ENCODE measurements around the gene RPS6KB2. TPM values are rescaled to one million over a fixed set of nuclear protein-coding genes. Genes with fewer than 3 reads are reported as not detected.

The RPS6KB2 gene
- total and polyA plus RNA-seq, 10 of the 15 experiments (the other 5 are each of a cell fraction or from before 2014, with no cell fraction given): 0.39 to 101 (median 58.4) TPM

GRCh38 chr11:67457453-67457852 lies 29.2 kb downstream of the RPS6KB2 start (continued):
- TF ChIP-seq BHLHE40 (IDR thresholded peaks at IDR 0.05; ENCODE audit: borderline replicate concordance in 1 of 2, low read depth in 2 of 2, low read length in 1 of 2) (no peak), IRF3 (IDR thresholded peaks at IDR 0.05) (no peak), USF2 (IDR thresholded peaks at IDR 0.05; ENCODE audit: borderline replicate concordance, low read depth, low read length) (no peak), RBBP5 (conservative IDR thresholded peaks at IDR 0.05) (no peak), RFX5 (IDR thresholded peaks at IDR 0.05; ENCODE audit: low read depth, low read length) (no peak)
- TF ChIP-seq, protein P1, sequence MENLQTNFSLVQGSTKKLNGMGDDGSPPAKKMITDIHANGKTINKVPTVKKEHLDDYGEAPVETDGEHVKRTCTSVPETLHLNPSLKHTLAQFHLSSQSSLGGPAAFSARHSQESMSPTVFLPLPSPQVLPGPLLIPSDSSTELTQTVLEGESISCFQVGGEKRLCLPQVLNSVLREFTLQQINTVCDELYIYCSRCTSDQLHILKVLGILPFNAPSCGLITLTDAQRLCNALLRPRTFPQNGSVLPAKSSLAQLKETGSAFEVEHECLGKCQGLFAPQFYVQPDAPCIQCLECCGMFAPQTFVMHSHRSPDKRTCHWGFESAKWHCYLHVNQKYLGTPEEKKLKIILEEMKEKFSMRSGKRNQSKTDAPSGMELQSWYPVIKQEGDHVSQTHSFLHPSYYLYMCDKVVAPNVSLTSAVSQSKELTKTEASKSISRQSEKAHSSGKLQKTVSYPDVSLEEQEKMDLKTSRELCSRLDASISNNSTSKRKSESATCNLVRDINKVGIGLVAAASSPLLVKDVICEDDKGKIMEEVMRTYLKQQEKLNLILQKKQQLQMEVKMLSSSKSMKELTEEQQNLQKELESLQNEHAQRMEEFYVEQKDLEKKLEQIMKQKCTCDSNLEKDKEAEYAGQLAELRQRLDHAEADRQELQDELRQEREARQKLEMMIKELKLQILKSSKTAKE (IDR thresholded peaks at IDR 0.05; ENCODE audit: low read depth, poor library complexity, severe bottlenecking): no peak

- TF ChIP-seq HDAC2 (IDR thresholded peaks at IDR 0.05) (no peak), NR2C2 (IDR thresholded peaks at IDR 0.05; ENCODE audit: borderline replicate concordance, control insufficient read depth, insufficient read length, low read depth) (no peak), HDAC6 (IDR thresholded peaks at IDR 0.05; ENCODE audit: unreplicated experiment) (no peak), STAT1 (conservative IDR thresholded peaks at IDR 0.05) (no peak), E2F8 (IDR thresholded peaks at IDR 0.05; ENCODE audit: low read depth, partially characterized antibody) (no peak), NFIC (IDR thresholded peaks at IDR 0.05; ENCODE audit: low read depth, low read length) (no peak), RAD51 (IDR thresholded peaks at IDR 0.05) (no peak), JUND (IDR thresholded peaks at IDR 0.05; ENCODE audit: low read depth, low read length) (no peak)
- TF ChIP-seq, protein P2, sequence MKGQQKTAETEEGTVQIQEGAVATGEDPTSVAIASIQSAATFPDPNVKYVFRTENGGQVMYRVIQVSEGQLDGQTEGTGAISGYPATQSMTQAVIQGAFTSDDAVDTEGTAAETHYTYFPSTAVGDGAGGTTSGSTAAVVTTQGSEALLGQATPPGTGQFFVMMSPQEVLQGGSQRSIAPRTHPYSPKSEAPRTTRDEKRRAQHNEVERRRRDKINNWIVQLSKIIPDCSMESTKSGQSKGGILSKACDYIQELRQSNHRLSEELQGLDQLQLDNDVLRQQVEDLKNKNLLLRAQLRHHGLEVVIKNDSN (IDR thresholded peaks at IDR 0.05; ENCODE audit: borderline replicate concordance, extremely low read length, insufficient read depth, low read depth, low read length): no peak
- ChIA-PET RAD21 (ENCODE audit: unreplicated experiment) (interaction anchor here (3.3 kb wide), 1 partner anchor 57 kb away, joined by 13 read pairs; the partner anchor contains the start of gene PPP1CA), POLR2A (interaction anchor here (0.6 to 6.3 kb wide), 3 partner anchors 9 to 20 kb away, joined by 5 to 50 read pairs (median 20); partner anchors contain the start of genes PTPRCAP and TMEM134), CTCF (no interaction called here), SMC1A (ENCODE audit: uncharacterized antibody, unreplicated experiment) (interaction anchor here (2.2 to 4.0 kb wide), 3 partner anchors 10 to 20 kb away, joined by 7 to 27 read pairs (median 12); partner anchors contain the start of gene PTPRCAP)
- Histone ChIP-seq H4K20me1 (ENCODE audit: control insufficient read depth, insufficient read depth) (no peaks in the 10 kb centered on the region), H3K79me2 (ENCODE audit: control insufficient read depth, insufficient read depth, low read length) (no peaks in the 10 kb centered on the region), H3K9ac (ENCODE audit: control insufficient read depth, insufficient read depth, low read length) (no peak overlapping the region), H3K4me3 (no peak overlapping the region), H3K36me3 (ENCODE audit: control insufficient read depth in 2 of 2, insufficient read depth in 2 of 2, low read length in 1 of 2) (no peaks in the 10 kb centered on the region; a peak in 1 of 4 replicates), H3K4me2 (ENCODE audit: control insufficient read depth, insufficient read depth) (no peak overlapping the region), H3K9me3 (replicated peaks; ENCODE audit: control insufficient read depth, insufficient read depth, low read length) (no peaks in the 10 kb centered on the region), H3K27me3 (replicated peaks in 1 of 2; ENCODE audit: control insufficient read depth in 2 of 2, insufficient read depth in 2 of 2, low read length in 1 of 2) (no peaks in the 10 kb centered on the region), H2AFZ (ENCODE audit: control insufficient read depth, low read depth, low read length) (no peak overlapping the region), H3K27ac (ENCODE audit: control insufficient read depth, insufficient read depth) (no peak overlapping the region), H3K4me1 (ENCODE audit: control insufficient read depth, insufficient read depth, low read length) (peaks cover 19% of the 10 kb centered on the region)
- intact Hi-C loops (cut with micrococcal nuclease; ENCODE audit: unreplicated experiment) (no loop called here), in situ Hi-C loops (cut with MboI) (no loop called here)
- no peak for ATAC-seq
- no peak for FAIRE-seq
- DNase-seq (ENCODE audit: low read depth, low spot score): no peak
- 96% methylated on average over 18 of the region's 19 CpGs for WGBS (ENCODE audit: insufficient coverage, insufficient replicate concordance, low lambda C conversion rate, missing lambda C conversion rate)
- no TSS peak for BruUV-seq (replicated peaks)
These were observed 30.0 kb downstream of the RPS6KB2 start for GRCh38 chr11:67458266-67458665.
